ENCODE results near the gene SLC38A3. TPM values are rescaled to one million over a fixed set of nuclear protein-coding genes. Genes with fewer than 3 reads are reported as not detected.

The SLC38A3 gene
- total and polyA plus RNA-seq, 2 donors from 2014 or later: 1.6 to 4.2 TPM

- TF ChIP-seq CTCF (IDR thresholded peaks at IDR 0.05; ENCODE audit: borderline replicate concordance, extremely low read depth, insufficient read depth): no peak
- Histone ChIP-seq H3K36me3 (ENCODE audit: control insufficient read depth in 2 of 3, insufficient read depth in 3 of 3, low read length in 3 of 3) (no peaks in the 10 kb centered on the region), H3K4me3 (ENCODE audit: low read length in 3 of 3) (peak overlapping the region in 2 of 3 donors; percentile 3 to 84), H3K27ac (ENCODE audit: low read depth in 2 of 2, low read length in 2 of 2) (peak overlapping the region; percentile 91 to 94), H3K27me3 (ENCODE audit: control insufficient read depth, insufficient read depth, low read length) (no peaks in the 10 kb centered on the region), H3K9ac (ENCODE audit: low read length in 3 of 3) (peak overlapping the region in 1 of 3 donors; percentile 95), H3K4me1 (ENCODE audit: control insufficient read depth in 2 of 3, insufficient read depth in 2 of 3, low read depth in 1 of 3, low read length in 3 of 3) (peaks cover 0 to 62% (median 45%) of the 10 kb centered on the region in 3 donors), H3K9me3 (ENCODE audit: control insufficient read depth in 2 of 3, insufficient read depth in 1 of 3, low read length in 3 of 3) (no peaks in the 10 kb centered on the region)
- intact Hi-C loops (cut with DNase I): no loop called here
- DNase-seq: peak in 1 of 5 donors; percentile 21
- no peak for FAIRE-seq
Measured at GRCh38 chr3:50268276-50268675, 63.2 kb downstream of the SLC38A3 start.

- DNase-seq (peak; percentile 77 to 97 (median 85)), FAIRE-seq (no peak)
- intact Hi-C loops (cut with DNase I): no loop called here
- no peak for TF ChIP-seq CTCF (IDR thresholded peaks at IDR 0.05; ENCODE audit: borderline replicate concordance, extremely low read depth, insufficient read depth)
- Histone ChIP-seq H3K27ac (ENCODE audit: low read depth in 2 of 2, low read length in 2 of 2) (peak within 1 kb of the TSS; percentile 91 to 94), H3K9me3 (ENCODE audit: control insufficient read depth in 2 of 3, insufficient read depth in 1 of 3, low read length in 3 of 3) (no peaks in the 10 kb centered on the region), H3K9ac (ENCODE audit: low read length in 3 of 3) (peak within 1 kb of the TSS; percentile 40 to 95 (median 63)), H3K4me3 (ENCODE audit: low read length in 3 of 3) (peak within 1 kb of the TSS; percentile 44 to 84 (median 73)), H3K27me3 (ENCODE audit: control insufficient read depth, insufficient read depth, low read length) (no peaks in the 10 kb centered on the region), H3K4me1 (ENCODE audit: control insufficient read depth in 2 of 3, insufficient read depth in 2 of 3, low read depth in 1 of 3, low read length in 3 of 3) (peaks cover 0 to 63% (median 45%) of the 10 kb centered on the region in 3 donors), H3K36me3 (ENCODE audit: control insufficient read depth in 2 of 3, insufficient read depth in 3 of 3, low read length in 3 of 3) (no peaks in the 10 kb centered on the region)
Measured at GRCh38 chr3:50268703-50269451, 63.8 kb downstream of the SLC38A3 start, which contains the start of gene SEMA3B. SEMA3B (plus strand) TSS chr3:50269147; CDS start chr3:50269241, 94 bp downstream.

GRCh38 chr3:50269460-50269859 lies 64.4 kb downstream of the SLC38A3 start:
- Histone ChIP-seq H3K9ac (ENCODE audit: low read length in 3 of 3) (peak overlapping the region; percentile 40 to 95 (median 63)), H3K27me3 (ENCODE audit: control insufficient read depth, insufficient read depth, low read length) (peaks cover 4% of the 10 kb centered on the region), H3K4me3 (ENCODE audit: low read length in 3 of 3) (peak overlapping the region; percentile 44 to 84 (median 73)), H3K9me3 (ENCODE audit: control insufficient read depth in 2 of 3, insufficient read depth in 1 of 3, low read length in 3 of 3) (no peaks in the 10 kb centered on the region), H3K27ac (ENCODE audit: low read depth in 2 of 2, low read length in 2 of 2) (peak overlapping the region; percentile 91 to 94), H3K4me1 (ENCODE audit: control insufficient read depth in 2 of 3, insufficient read depth in 2 of 3, low read depth in 1 of 3, low read length in 3 of 3) (peaks cover 0 to 60% (median 45%) of the 10 kb centered on the region in 3 donors), H3K36me3 (ENCODE audit: control insufficient read depth in 2 of 3, insufficient read depth in 3 of 3, low read length in 3 of 3) (no peaks in the 10 kb centered on the region)
- FAIRE-seq: no peak
- TF ChIP-seq CTCF (IDR thresholded peaks at IDR 0.05; ENCODE audit: borderline replicate concordance, extremely low read depth, insufficient read depth): no peak
- peak in 1 of 5 donors; percentile 24 for DNase-seq
- intact Hi-C loops (cut with DNase I): no loop called here
